NCI-H2029 (cell line): Measurements from ENCODE around the gene CHST11.

ENCODE experiments used
- DNase-seq: peaks from one replicate; lab custom pipeline; 2025; lab: John Stamatoyannopoulos, UW

The CHST11 gene

DNA sequence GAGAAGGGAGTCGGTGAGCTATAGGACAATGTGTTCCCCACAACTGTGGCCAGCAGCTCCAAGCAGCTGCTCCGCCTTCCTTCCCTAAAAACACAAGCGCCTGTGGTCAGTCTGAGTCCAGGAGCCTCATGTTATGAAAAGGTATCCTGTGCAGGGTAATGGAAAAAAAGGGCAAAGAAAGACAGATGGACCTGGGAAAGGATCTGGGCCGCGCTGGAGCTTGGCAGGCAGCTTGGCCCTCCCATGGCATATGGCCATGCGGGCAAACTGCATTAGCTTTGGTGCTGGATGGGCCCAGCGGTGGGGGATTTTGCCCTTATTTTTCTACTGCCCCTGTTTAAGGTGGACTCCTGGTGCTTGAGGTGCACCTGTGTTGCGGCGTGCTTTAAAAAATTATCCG, 23.7 kb upstream of the CHST11 start:
- DNase-seq: no peak

DNA sequence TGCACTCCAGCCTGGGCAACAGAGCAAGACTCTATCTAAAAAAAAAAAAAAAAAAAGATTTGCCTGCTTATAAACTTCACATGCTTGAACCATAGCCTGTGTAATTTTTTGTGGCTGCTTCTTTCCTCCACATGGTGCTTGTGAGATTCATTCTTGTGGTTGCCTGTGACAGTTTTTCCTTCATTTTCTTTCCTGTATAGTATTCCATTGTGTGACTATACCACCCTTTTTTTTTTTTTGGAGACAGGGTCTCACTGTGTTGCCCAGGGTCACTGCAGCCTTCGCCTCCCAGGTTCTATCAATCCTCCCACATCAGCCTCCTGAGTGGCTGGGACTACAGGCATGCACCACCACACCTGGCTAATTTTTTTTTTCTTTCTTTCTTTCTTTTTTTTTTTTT, 22.6 kb upstream of the CHST11 start:
- DNase-seq: no peak

DNA sequence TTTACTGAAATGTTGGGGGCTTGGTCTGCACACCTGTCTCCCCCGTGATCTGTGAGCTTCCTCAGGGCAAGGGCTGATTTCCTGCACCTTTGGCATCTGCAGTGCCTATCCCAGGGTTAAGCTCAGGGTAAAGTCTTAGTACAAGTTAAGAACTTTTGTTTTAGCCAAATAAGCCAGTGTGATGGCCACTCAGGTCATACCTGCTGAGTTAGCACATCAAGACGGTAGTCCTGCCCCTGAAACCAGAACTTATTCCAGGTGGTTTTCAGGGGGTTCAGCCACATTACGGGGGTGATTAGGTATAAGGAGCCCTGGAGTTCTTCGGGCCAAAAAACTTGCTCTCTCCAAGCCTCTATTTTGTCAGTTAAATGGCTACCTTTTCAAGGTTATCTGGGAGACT, 21.6 kb upstream of the CHST11 start:
- no peak for DNase-seq

DNA sequence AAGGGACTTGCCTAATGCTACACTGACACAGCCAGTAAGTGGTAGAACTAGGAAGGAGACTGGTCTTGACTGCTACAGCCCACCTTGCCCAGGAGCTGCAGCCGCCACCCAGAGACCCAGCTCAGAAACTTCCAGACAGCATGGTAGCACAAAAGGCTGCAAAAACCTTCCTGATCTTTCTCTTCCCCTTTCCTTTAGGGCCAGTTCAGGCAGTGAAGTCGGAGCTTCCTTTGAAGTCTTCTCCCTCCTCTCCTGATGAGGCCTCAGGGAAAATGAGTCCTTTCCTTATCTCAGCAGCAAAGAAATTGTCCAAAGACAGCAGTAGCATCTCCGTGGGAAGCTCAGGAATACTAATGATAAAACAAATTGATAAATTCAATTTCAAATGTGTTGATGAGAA, 21.0 kb upstream of the CHST11 start:
- DNase-seq: no peak

DNA sequence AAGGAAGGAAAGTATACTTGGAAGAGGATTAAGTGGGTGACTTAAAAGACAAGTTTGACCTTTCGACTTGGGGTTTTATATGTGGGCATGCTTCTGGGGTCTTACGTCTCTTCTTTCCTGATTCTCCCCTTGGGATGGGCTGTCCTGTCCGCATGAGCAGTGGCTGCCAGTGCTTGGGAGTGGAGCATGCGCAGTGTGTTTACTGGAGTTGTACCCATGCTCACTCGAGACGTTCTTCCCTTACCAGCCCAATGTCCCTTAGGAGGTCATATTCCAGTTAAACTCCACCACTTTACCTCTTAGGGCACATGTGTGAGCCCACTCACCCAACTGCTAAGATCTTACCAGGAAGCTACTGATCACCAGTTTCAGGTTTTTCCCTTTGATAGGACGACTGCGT, 20.0 kb upstream of the CHST11 start:
- DNase-seq: no peak

DNA sequence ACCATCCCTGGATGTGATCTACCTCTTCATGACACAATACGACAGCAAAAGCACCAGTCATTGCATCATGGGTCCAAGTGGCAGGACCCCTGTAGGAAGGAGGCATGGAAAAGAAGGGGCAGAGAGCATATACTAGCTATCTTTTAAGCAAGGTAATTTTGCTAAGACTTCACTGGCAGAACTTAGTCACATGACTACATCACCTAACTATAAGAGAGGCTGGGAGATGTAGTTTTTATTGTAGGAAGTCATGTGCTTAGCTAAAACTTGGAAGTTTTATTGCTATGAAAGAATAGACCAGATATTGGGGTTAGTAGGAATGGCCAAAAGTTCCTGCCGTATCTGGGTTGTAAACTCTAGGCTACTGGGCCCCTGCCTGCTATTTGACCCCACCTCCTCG, 18.6 kb upstream of the CHST11 start:
- DNase-seq: no peak

DNA sequence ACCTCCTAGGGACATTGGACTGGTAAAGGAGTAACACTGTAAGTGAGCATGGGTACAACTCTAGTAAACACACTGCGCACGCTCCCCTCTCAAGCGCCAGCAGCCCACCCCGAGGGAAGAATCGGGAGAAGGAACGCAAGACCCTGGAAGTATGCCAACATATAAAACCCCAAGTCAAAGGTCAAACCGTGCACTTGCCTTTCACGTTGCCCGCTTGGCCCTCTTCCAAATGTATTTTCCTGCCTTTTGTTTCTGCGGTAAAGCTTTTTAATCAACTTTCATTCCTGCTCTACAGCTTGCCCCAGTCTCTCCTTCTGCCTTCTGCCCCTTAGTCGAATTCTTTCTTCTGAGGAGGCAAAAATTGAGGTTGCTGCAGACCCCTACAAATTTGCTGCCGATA, 17.6 kb upstream of the CHST11 start:
- no peak for DNase-seq

DNA sequence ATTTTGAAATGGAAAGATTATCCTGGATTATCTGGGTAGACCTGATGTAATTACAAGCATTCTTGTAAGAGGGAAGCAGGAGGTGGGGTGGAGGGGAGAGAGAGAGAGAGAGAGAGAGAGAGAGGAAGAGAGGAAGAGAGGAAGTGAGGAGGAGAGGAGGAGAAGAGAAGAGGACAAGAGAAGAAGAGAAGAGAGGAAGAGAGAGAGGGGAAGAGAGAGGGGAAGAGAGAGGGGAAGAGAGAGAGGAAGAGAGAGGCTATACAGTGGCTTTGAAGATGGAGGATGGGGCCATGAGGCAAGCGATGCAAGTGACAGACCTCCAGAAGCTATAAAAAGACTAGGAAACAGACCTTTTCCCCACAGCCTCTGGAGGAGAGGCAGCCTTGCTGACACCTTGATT, 13.7 kb upstream of the CHST11 start:
- DNase-seq: no peak

DNA sequence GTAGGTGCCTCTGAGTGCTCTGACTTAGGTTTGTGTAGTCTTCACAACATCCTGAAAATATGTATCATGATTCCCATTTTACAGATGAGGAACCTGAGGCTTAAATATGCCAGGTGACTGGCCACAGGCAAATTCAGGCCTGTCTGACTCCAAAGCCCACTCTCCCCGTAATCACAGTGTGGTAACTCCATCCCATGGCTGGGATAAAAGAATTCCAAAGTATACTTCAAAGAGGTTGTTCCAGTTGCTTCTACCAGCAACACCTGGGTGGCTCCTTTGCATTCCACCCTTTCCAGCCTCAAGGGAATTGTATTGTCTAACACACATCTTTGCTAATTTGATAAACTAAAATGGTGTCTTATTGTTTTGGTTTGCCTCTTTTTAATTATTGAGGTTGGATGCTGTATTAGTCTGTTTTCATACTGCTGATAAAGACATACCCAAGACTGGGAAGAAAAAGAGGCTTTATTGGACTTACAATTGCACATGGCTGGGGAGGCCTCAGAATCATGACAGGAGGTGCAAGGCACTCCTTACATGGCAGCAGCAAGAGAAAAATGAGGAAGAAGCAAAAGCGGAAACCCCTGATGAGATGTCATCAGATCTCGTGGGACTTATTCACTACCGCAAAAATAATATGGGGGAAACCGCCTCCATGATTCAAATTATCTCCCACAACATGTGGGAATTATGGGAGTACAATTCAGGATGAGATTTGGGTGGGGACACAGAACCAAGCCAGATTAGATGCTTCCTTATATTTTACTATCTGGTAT, 9.9 kb upstream of the CHST11 start:
- DNase-seq: no peak

DNA sequence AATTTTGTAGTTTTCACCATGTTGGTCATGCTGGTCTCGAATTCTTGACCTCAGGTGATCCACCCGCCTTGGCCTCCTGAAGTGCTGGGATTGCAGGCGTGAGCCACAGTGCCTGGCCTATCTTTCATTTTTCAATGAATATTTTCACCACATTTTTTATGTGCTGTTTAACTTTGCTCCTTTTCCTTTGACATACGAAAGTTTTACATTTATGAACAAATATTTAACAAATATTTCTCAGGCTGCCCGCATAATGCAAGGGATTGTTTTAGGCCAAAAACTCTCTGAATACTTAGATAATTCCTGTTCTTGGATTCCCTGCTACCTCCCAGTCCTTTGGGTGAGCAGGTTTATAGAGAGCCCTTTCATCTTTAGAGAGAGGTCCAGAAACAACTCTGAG, 8.7 kb upstream of the CHST11 start:
- no peak for DNase-seq

DNA sequence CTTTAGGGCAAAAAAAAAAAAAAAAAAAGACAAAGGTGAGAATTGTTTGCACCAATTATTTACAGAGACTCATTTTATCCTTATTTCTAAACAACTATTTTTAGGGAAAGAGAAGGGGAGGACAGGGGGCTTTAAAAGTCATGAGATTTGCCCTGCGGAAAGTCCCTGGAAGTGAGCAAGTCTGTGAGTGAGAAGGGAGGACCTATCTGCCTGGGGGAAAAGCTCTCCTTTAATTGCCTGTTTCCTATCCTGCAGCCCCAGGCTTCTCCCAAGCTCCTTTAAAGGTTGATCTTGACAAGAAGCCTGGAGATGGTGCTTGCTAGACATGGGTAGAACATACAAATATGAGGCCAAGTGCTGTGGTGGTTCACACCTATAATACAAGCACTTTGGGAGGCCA, 8.3 kb upstream of the CHST11 start:
- DNase-seq: no peak

DNA sequence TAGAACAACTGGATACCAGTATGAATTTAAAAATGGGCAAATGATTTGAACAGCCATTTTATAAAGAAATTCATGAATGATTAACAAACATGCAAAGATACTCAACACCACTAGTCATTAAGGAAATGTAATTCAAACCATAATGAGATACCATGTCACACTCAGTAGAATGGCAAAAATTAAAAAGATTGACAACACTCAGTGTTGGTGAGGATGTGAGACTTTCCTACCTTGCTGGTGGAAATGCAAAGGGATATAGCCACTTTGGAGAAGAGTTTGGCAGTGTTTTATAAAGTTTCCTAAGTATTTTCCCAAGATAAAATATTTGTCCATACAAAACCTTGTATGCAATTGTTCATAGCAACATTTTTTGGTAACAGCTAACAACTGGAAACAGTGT, 6.0 kb upstream of the CHST11 start:
- DNase-seq: no peak

DNA sequence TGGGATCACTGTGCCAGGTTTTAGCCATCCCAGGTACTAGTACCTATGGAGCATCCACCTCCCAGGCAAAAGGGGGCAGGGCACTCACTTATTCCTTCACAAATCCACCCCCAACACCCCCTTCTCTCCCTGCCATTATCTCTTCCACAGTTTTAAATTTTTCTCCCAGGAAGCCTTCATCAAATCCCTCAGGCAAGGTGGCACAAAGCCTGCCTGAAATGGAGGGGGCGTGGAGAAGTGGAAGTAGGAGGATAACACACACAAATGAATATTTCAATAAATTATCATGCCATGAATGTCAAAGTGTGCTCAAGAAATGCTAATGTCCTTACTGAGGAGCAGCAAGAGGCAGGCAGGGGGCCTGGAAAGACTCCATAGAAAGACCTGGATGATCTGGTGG, 4.7 kb upstream of the CHST11 start:
- no peak for DNase-seq

DNA sequence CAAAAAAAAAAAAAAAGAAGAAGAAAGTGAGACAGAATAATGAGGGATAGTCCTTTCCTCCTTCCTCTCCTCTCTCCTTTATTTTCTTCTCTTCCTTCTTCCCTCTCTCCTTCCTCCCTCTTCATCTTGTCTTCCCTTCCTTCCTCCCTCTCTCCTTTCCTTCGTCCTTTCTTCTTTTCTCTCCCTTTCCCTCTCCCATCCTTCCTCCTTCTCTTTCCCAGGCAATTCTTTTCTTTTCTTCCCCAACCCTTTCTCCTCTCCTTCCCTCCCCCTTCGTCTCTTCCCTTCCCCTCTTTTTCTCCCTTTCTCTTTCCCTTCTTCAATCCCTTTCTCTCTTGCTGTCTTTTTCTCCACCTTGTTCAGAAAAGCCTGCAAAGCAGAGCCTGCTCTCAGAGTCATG, 3.6 kb upstream of the CHST11 start:
- no peak for DNase-seq

DNA sequence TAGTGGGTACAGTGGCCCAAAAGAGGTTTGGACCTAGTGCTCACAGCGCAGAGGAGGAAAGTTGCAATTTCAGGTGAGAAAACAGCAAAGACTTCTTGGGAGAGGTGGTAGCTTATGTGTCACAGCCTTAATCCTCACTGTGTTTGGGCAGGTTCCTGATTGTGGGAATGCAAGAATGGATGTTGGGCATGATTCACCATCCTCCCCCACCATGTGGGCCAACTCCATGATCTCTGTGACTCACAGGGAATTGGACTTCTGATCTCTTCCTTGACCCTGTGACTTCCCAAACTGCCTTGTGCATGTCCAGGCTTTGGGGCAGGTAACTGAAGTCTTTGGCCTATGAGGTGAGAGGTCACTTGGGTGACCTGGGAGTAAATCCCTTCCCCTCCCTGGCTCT, 1.8 kb upstream of the CHST11 start:
- no peak for DNase-seq

DNA sequence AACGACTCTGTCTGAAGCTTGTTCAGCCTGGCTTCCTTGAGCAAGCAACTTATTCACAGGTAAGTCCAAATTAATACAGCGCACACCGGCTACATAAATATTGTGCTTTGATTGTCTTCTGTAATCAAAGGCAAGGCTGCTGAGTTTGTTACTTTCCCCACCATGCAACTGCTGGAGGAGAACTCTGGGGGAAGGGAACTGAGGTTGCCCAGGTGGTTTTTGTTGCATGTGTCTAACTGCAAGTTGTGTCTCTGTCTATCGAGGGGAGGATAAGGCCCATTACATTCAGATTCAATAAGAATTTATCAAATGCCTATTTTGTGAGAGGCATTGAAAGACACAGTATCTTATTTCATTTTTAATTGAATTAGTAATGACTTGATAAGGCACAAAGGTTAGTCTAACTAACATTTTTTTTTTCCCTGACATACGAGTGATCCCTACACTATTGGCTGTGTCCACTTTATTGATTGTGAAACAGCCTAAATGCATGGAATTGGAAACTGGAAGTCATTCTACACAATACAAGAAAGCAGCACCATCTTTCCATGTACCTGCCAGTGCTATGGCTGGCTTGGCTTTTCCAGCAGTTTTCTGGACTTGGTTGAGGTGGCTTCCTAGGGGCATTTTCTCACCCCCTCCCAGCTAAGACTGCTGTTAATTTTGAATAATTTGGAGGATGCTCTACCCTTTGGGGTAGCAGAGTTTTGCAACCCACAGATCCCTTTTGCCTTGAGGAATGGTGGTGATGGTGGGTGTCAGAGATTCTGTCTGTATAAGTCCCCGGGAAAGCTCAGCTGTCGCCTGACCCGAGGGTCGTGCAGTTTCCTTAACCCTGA, 951 bp upstream of the CHST11 start:
- no peak for DNase-seq

DNA sequence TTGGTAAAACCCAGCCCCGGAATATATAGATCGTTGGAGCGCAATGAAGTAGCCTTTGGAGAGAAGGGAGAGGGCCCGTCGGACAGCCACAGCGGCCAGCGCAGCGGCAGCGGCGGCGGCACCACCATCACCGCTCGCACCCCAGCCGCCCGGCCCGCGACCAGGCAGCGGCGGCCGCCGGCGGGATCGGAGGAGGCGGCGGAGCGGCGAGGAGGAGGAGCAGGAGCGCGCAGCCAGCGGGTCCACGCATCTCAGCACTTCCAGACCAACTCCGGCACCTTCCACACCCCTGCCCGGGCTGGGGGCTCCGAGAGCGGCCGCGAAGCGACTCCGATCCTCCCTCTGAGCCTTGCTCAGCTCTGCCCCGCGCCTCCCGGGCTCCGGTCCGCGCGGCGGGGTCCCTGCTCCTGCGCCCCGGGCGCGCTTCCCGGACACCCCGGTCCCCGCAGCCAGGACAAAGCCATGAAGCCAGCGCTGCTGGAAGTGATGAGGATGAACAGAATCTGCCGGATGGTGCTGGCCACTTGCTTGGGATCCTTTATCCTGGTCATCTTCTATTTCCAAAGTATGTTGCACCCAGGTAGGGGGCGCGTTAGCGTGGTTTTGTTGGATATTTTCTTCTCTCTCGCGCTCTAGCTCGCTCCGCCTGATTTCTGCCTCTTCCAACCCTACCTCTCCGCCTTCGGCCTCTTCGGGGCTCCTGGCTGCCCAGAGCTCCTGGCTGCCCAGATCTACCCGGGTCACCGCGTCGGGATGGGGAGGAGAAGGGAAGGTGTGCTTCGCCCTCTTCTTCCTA, 400 bp downstream of the CHST11 start:
- peak; percentile 36 for DNase-seq

DNA sequence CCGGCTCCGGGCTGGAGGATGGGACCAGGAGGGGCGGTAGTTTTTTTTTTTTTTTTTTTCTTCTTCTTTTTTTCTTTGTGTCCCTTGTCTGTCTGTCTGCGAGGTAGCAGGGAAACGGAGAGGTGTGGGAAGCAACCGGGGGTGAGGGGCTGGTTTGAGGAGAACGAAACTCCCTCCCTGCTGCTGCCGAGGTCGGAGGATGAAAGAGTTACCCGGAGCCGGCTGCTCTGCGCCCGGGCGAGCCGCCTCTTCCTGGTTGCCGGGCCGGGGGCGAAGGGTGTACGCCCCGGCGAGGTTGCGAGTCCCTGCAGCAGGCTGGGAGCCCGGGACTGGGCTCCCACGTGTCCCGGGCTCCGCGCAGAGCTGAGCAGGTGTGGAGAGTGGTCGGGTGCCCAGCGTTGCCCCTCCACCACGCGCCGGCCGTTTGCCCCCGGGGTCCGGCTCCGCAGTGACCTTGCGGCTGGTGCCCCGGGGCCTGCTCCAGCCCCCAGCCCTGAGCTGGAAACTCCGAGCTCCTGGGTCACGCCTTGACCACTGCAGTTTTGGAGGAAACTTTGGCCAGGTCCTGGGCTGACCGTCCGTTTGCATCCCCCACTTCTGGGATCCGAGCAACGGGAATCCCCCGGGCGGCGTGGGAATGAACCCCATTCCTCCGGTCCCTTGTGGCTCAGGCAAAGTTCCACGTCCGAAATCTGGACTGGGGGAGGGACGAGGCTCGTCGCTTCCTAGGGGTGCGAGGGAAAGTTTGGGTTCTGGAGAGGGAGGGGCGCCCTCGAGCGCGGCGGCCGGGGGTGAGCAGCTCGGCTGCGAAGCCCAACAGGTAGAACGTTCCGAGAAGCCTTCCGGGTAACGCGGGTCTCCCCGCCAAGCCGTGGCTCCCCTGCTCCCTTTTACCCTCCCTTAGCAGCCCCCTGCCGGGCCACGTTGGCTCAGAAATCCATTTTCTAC, 1.3 kb downstream of the CHST11 start:
- DNase-seq: no peak

DNA sequence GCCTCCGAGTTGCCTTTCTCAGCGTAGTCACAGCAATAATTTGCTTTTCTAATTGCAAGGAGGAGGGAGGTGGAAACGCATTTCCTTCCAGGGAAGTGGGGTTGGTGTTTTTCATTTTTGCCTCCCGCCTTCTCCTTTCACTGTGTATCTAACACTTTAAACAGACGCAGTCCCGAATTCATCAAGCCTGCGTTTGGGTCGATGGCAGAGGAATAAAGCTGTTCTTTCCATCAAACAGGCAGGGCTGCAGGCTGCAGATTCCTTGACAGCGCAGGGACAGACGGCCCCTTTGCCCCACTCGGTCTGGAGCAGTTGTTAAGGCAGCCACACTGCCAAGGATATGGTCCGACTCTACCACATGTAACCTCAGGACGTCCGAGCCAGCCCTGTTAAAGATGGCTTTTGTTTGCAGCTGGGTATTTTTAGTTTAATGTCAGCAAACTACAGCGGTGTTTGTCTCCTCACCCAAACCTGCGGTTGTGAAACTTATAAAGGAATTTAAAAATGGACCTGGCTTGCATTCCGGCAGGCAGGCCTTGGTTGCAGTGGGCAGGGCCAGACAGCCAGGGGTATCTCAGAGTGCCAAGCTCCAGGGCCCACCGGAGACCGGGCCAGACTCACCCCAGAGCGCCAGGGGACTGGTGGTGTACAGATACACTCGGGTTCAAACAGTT, 2.1 kb downstream of the CHST11 start:
- DNase-seq: no peak

DNA sequence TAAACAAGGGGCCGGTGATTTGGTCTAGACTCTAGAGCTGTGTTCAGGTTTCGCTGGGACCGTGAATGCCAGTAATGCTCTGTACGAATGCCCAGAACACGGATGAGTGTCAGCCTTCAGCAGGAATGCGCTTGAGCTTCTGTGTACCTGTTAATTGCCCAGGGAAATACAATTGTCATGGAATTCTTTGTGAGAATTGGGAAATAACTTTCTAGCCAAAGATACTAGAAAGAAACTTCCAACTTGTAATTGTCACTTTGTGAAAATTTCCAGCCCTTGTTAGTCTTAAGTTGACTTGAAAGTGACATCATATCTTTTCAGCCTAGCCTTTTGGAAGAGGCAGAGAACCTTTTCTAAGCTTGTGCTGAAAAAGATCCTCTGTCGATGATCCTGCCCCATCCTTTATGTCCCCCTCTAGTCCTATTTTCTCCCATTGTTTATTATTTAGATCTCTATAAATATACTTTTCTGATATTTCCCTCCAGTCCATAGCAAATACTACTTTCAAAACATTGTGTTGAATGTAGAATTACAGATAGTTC, 2.7 kb downstream of the CHST11 start:
- DNase-seq: no peak
